Measurements from ENCODE around the gene AURKB. TPM values are rescaled to one million over a fixed set of nuclear protein-coding genes. Genes with fewer than 3 reads are reported as not detected.

AURKB gene
- total and polyA plus RNA-seq, 2 of the 13 experiments (the other 11 are each of a cell fraction or from before 2014, with no cell fraction given) = 29.5 to 75.3 TPM

DNA sequence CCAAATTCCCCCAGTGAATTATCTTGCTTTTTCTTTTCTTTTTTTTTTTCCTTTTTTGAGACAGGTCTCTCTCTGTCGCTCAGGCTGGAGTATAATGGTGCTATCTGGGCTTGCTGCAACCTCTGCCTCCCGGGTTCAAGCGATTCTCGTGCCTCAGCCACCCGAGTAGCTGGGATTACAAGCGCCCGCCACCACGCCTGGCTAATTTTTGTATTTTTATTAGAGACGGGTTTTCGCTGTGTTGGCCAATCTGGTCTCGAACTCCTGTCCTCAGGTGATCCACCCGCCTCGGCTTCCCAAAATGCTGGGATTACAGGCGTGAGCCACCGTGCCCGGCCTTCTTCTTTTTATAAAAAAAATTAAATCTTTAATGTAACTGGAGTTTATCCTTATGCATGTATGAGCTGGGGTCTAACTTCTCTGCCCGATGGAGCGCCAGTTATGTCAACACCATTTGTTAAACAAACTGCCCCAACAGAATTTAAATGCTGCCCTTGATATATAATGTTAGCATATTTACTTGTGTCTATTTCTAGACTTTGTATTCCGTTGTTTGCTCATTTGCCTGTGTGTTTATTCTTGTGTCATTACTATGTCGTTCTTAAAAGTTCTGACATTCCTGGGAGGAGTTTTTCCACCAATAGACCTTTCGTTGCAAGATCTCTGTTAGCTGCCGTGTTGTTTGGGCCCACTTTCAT, 535 bp upstream of the AURKB start (continued):
- peak; percentile 56; the same call in 1 of the 2 replicates for TF ChIP-seq RERE (CRISPR knock-in tag; IDR thresholded peaks at IDR 0.05; ENCODE audit: low read depth)
- TF ChIP-seq NFKB2 (CRISPR knock-in tag; IDR thresholded peaks at IDR 0.05; ENCODE audit: borderline replicate concordance) = no peak
- no peak for TF ChIP-seq TP53 (CRISPR knock-in tag; conservative IDR thresholded peaks at IDR 0.05)
- no peak for TF ChIP-seq ZNF331 (CRISPR knock-in tag; IDR thresholded peaks at IDR 0.05)
- no peak for TF ChIP-seq IKZF4 (CRISPR knock-in tag; IDR thresholded peaks at IDR 0.05; ENCODE audit: borderline replicate concordance, low read depth, not compliant biosample characterization)
- no peak for TF ChIP-seq ZNF567 (CRISPR knock-in tag; IDR thresholded peaks at IDR 0.05; ENCODE audit: borderline replicate concordance)
- no peak for TF ChIP-seq BRD4 (CRISPR knock-in tag; IDR thresholded peaks at IDR 0.05)
- no peak for TF ChIP-seq ZNF776 (CRISPR knock-in tag; IDR thresholded peaks at IDR 0.05)
- TF ChIP-seq, protein P1, sequence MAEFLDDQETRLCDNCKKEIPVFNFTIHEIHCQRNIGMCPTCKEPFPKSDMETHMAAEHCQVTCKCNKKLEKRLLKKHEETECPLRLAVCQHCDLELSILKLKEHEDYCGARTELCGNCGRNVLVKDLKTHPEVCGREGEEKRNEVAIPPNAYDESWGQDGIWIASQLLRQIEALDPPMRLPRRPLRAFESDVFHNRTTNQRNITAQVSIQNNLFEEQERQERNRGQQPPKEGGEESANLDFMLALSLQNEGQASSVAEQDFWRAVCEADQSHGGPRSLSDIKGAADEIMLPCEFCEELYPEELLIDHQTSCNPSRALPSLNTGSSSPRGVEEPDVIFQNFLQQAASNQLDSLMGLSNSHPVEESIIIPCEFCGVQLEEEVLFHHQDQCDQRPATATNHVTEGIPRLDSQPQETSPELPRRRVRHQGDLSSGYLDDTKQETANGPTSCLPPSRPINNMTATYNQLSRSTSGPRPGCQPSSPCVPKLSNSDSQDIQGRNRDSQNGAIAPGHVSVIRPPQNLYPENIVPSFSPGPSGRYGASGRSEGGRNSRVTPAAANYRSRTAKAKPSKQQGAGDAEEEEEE (CRISPR knock-in tag; IDR thresholded peaks at IDR 0.05; ENCODE audit: borderline replicate concordance) = no peak
- no peak for TF ChIP-seq ZNF570 (CRISPR knock-in tag; IDR thresholded peaks at IDR 0.05; ENCODE audit: borderline replicate concordance)
- no peak for TF ChIP-seq SIX4 (CRISPR knock-in tag; IDR thresholded peaks at IDR 0.05)
- no peak for TF ChIP-seq ZNF678 (CRISPR knock-in tag; IDR thresholded peaks at IDR 0.05)
- TF ChIP-seq ZSCAN21 (CRISPR knock-in tag; IDR thresholded peaks at IDR 0.05; ENCODE audit: borderline replicate concordance) = no peak
- TF ChIP-seq DNMT1 (CRISPR knock-in tag; IDR thresholded peaks at IDR 0.05) = no peak
- 0 out of 2 replicates have a peak, but pooled peaks have one; percentile 1 for TF ChIP-seq IRF2 (CRISPR knock-in tag; IDR thresholded peaks at IDR 0.05)
- no peak for TF ChIP-seq ZNF883 (CRISPR knock-in tag; IDR thresholded peaks at IDR 0.05; ENCODE audit: not compliant biosample characterization)
- TF ChIP-seq, protein P2, sequence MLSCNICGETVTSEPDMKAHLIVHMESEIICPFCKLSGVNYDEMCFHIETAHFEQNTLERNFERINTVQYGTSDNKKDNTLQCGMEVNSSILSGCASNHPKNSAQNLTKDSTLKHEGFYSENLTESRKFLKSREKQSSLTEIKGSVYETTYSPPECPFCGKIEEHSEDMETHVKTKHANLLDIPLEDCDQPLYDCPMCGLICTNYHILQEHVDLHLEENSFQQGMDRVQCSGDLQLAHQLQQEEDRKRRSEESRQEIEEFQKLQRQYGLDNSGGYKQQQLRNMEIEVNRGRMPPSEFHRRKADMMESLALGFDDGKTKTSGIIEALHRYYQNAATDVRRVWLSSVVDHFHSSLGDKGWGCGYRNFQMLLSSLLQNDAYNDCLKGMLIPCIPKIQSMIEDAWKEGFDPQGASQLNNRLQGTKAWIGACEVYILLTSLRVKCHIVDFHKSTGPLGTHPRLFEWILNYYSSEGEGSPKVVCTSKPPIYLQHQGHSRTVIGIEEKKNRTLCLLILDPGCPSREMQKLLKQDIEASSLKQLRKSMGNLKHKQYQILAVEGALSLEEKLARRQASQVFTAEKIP (CRISPR knock-in tag; IDR thresholded peaks at IDR 0.05; ENCODE audit: borderline replicate concordance) = no peak

All from HepG2 (cell line).